ENCODE data around the gene MRPS24.

DNA sequence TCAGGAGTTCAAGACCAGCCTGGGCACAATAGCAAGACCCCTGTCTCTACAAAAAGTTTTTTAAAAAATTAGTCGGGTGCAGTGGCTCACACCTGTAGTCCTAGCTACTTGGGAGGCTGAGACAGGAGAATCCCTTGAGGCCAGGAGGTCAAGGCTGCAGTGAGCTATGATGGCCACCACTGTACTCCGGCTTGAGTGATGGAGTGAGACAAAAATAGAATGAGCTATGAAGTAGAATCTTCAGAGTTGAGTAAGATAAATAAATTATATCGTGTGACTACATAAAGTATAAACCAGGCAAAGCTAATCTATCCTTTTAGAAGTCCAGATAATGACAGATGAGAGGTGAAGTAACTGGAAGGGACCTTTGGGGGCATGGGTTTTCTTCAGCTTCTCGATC is 15.3 kb upstream of the MRPS24 start:
- no peak for TF ChIP-seq TCF7L2 (IDR thresholded peaks at IDR 0.05; ENCODE audit: low read depth, low read length)
- TF ChIP-seq, protein P1, sequence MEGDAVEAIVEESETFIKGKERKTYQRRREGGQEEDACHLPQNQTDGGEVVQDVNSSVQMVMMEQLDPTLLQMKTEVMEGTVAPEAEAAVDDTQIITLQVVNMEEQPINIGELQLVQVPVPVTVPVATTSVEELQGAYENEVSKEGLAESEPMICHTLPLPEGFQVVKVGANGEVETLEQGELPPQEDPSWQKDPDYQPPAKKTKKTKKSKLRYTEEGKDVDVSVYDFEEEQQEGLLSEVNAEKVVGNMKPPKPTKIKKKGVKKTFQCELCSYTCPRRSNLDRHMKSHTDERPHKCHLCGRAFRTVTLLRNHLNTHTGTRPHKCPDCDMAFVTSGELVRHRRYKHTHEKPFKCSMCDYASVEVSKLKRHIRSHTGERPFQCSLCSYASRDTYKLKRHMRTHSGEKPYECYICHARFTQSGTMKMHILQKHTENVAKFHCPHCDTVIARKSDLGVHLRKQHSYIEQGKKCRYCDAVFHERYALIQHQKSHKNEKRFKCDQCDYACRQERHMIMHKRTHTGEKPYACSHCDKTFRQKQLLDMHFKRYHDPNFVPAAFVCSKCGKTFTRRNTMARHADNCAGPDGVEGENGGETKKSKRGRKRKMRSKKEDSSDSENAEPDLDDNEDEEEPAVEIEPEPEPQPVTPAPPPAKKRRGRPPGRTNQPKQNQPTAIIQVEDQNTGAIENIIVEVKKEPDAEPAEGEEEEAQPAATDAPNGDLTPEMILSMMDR (IDR thresholded peaks at IDR 0.05): no peak
- no peak for TF ChIP-seq POLR2AphosphoS5 (IDR thresholded peaks at IDR 0.05; ENCODE audit: low read depth, low read length)
- TF ChIP-seq, protein P2, sequence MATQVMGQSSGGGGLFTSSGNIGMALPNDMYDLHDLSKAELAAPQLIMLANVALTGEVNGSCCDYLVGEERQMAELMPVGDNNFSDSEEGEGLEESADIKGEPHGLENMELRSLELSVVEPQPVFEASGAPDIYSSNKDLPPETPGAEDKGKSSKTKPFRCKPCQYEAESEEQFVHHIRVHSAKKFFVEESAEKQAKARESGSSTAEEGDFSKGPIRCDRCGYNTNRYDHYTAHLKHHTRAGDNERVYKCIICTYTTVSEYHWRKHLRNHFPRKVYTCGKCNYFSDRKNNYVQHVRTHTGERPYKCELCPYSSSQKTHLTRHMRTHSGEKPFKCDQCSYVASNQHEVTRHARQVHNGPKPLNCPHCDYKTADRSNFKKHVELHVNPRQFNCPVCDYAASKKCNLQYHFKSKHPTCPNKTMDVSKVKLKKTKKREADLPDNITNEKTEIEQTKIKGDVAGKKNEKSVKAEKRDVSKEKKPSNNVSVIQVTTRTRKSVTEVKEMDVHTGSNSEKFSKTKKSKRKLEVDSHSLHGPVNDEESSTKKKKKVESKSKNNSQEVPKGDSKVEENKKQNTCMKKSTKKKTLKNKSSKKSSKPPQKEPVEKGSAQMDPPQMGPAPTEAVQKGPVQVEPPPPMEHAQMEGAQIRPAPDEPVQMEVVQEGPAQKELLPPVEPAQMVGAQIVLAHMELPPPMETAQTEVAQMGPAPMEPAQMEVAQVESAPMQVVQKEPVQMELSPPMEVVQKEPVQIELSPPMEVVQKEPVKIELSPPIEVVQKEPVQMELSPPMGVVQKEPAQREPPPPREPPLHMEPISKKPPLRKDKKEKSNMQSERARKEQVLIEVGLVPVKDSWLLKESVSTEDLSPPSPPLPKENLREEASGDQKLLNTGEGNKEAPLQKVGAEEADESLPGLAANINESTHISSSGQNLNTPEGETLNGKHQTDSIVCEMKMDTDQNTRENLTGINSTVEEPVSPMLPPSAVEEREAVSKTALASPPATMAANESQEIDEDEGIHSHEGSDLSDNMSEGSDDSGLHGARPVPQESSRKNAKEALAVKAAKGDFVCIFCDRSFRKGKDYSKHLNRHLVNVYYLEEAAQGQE (IDR thresholded peaks at IDR 0.05; ENCODE audit: insufficient read depth in 1 of 2, low read depth in 2 of 2, low read length in 1 of 2): no peak
- TF ChIP-seq SIN3A (IDR thresholded peaks at IDR 0.05; ENCODE audit: borderline replicate concordance, insufficient read depth, low read depth, low read length): no peak
